GM12891 (cell line): Measurements from ENCODE around the gene AHRR.

Source experiments
- DNase-seq: peaks from one replicate; pipeline ENCODE4 v3.0.0; 2011; ENCODE audit warnings: low spot score; ENCODE audit not compliant: insufficient read length
- FAIRE-seq: peaks from 2 replicates; lab custom pipeline; 2011; peaks lifted over from hg19 to GRCh38; lab: Jason Lieb, UNC
- PAX5 ChIP-seq: IDR thresholded peaks from 2 replicates; pipeline ENCODE4 v1.6.1; 2011; ENCODE audit warnings: low read length, moderate library complexity, mild to moderate bottlenecking; ENCODE audit not compliant: insufficient read depth, severe bottlenecking
- POLR2A ChIP-seq: IDR thresholded peaks from 2 replicates; pipeline ENCODE4 v1.6.1; 2011; ENCODE audit warnings: low read depth, low read length, control low read depth
- POLR2AphosphoS5 ChIP-seq: IDR thresholded peaks from 2 replicates; pipeline ENCODE4 v1.6.1; 2011; ENCODE audit warnings: low read depth, low read length, control low read depth
- POU2F2 ChIP-seq: IDR thresholded peaks from 2 replicates; pipeline ENCODE4 v1.6.1; 2011; ENCODE audit warnings: low read depth, mild to moderate bottlenecking, control low read depth, low read length, moderate library complexity
- SPI1 ChIP-seq: IDR thresholded peaks from 2 replicates; pipeline ENCODE4 v1.6.1; 2011; ENCODE audit warnings: low read depth, low read length, control low read depth
- TAF1 ChIP-seq: IDR thresholded peaks from 2 replicates; pipeline ENCODE4 v1.6.1; 2011; ENCODE audit warnings: low read depth, low read length, control low read depth

The AHRR gene

DNA sequence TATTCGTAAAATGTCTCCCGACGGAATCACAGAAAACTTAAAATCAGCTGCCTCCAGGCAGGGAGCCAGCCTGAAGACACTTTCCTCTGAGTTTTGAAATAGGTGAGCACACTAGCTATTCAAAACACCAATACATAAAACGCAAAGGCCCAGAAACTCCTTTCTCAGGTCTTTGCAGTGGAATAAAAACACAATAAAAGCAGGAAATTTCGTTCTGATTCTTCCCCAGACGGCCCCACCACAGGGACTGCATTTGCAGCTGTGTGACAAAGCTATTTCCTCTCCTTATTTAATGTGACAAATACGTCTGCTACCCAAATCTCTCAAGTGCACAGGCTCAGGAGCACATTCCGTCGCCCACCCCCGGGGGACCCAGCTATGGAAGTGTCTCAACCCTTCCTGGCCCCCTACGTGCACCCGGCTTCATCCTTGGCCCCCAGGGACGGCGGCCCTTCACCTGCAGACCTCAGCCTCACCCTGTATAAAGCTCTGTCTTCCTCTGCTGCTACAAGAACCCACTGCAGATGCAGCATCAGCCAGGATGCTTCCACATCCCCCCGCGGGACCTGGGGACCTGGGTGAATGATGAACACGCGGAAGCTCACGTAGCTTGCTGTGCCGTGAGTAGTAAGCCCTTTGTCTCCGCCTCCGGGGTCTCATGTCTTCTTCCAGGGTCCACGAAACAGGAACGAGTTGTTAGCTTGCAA, 24.9 kb downstream of the AHRR start:
- no peak for FAIRE-seq
- TF ChIP-seq POLR2A, result peak; percentile 11; the same call in 1 of the 2 replicates
- TF ChIP-seq POU2F2, result no peak
- TF ChIP-seq POLR2AphosphoS5, result no peak
- TF ChIP-seq TAF1, result no peak
- TF ChIP-seq SPI1, result no peak
- DNase-seq, result no peak

DNA sequence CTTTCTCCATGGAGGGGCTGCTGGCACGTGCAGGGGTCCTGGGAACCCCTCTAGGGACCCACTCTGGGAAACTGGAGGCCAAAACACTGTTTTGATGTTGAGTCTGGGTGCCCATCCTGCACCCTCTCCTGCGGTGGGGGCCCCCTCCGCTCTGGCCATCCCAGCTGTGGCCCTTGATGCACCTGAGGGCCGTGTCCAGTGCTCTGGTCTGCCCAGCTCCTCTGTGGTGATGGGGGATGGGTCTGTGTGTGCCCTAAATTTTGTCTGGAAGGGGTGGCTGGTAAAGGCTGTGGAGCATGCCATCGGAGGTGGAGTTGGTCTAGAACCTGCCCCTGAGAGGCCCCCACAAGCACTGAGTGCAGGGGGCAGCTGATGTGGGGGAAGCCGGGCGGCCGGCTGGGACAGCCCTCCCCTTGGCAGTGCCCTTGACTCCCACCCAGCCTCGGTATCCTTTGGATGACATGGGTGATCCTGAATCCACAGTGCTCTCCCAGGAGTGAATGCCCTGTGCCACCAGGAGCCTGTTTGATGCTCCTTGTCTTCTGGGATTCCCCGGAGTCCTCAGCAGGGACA, 26.3 kb downstream of the AHRR start:
- no peak for TF ChIP-seq SPI1
- no peak for TF ChIP-seq POLR2AphosphoS5
- no peak for TF ChIP-seq POU2F2
- no peak for TF ChIP-seq PAX5
- no peak for TF ChIP-seq POLR2A
- no peak for TF ChIP-seq TAF1
- DNase-seq (no peak), FAIRE-seq (no peak)

DNA sequence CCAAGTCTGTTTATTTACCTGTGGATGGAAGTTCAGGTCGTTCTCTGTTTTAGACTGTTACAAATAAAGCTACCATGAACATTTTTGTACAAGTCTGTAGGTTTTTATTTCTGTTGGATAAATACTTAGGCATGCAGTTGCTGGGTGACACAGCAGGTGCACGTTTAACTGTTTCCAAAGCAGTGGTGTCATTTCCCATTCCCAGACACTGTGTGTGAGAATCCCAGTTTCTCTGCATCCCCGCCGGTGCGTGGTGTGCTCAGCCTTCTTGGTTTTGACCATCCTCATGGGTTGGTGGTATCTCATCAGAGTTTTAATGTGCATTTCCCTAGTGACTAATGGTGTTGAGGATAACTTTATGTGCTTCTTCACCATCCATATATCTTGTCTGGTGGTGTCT, 27.2 kb downstream of the AHRR start:
- DNase-seq (no peak), FAIRE-seq (no peak)
- TF ChIP-seq POLR2AphosphoS5, result no peak
- no peak for TF ChIP-seq POLR2A
- TF ChIP-seq TAF1, result no peak
- no peak for TF ChIP-seq PAX5
- no peak for TF ChIP-seq POU2F2
- TF ChIP-seq SPI1, result no peak

DNA sequence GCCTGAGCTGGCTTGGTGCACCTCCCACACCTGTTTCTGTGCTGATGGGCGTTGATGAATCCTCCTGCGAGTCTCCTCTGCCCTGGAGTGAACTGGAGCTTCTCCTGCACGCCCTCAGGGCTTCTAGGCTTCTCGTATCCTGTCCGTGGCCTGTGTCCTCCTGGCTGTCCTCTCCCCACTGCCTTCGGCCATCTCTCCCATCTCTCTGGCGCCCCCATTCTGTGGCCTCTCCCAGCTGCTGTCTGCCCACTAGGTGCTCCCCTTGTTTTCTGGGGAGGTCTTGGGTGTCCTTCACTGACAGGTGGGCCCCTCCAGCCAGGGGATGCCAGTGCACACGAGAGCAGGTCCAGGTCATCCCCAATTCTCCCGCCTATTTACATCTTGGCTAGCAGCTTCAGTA, 28.8 kb downstream of the AHRR start:
- TF ChIP-seq POLR2AphosphoS5 (no peak), PAX5 (no peak), POU2F2 (no peak), TAF1 (no peak), SPI1 (no peak), POLR2A (no peak)
- no peak for FAIRE-seq
- no peak for DNase-seq

DNA sequence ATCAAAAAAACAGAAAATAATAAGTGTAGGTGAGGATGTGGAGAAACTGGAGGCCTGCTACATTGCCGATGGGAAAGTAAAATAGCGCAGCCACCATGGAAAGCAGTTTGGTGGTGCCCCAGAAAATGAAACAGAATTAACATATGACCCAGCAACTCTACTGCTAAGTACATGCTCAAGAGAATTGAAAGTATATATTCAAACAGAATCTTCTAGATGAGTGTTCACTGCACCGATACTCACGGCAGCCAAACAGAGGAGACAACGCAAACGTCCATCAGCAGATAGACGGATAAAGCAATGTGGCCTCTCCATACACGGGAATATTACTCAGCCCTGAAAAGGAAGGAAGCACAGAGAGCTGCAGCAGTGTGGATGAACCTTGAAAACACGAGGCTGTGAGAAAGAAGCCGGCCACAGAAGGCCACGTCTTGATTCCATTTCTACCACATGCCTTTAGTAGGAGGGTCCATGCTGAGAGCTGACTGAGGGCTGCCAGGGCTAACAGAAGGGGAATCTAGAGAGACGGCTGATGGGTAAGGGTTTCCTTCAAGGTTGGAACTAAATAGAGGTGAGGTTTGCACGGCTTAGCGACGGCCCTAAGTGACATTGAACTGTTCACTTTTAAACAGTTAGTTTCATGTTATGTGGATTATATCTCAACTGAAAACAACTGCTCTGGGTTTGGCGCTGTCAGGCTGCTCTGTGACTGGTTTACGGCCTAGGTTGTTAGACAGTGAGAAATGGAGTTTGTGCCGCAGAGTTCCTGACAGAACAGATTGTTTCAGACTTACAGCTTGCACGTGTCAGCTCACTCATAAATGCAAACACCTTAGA, 29.8 kb downstream of the AHRR start:
- no peak for FAIRE-seq
- no peak for DNase-seq
- TF ChIP-seq POLR2AphosphoS5, result 0 out of 2 replicates have a peak, but pooled peaks have one; percentile 20
- TF ChIP-seq TAF1, result no peak
- no peak for TF ChIP-seq POU2F2

DNA sequence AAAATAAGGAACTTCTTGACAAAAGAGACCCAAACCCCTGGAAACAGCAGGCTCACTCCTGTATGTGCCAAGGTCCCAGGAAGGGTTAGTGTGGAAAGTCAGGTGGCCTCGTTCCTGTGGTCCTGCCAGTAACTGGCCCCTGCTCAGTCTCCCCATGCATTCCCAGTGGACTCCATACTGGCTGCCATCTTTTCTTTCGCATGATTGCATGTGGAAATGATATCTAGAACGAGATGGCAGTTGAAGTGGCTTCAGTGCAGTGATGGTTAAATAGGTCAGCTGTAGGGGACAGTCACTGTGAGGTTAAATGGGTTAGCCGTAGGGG, 30.4 kb downstream of the AHRR start:
- FAIRE-seq (no peak), DNase-seq (no peak)
- TF ChIP-seq POLR2A, result no peak
- no peak for TF ChIP-seq POLR2AphosphoS5
- TF ChIP-seq POU2F2, result no peak
- TF ChIP-seq SPI1, result no peak
- no peak for TF ChIP-seq PAX5
- no peak for TF ChIP-seq TAF1

DNA sequence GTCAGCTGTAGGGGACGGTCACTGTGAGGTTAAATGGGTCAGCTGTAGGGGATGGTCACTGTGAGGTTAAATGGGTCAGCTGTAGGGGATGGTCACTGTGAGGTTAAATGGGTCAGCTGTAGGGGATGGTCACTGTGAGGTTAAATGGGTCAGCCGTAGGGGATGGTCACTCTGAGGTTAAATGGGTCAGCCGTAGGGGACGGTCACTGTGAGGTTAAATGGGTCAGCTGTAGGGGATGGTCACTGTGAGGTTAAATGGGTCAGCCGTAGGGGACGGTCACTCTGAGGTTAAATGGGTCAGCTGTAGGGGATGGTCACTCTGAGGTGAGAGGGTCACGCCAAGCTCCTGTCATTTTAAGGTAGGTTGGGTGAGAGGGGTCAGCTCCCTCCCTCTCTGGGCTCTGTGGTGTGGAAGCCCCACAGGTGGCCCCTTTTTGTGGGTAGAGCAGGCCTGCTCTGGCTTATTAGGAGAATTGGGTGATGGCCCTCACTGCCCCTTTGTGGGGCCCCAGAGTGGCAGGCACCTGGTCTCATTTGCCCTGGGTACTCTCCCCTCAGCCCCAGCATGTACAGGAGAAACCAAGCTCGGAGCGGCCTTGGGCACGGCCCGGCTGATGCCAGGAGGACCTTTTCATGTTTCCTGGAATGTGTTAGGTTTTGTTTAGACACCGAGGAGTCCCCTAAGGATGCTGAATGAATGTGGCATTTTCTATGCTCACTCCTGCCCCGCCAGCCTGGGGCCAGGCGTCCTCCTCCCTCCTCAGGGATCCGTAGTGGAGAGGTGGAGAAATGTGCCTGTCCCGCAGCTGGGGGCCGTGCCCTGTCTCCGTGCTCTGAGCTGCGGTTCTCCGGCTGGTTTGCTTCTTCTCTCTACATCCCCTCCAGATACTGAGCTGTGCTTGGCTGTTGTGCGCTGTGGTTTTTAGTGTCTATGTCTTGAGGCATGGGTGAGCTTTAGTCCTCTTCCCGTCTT, 31.4 kb downstream of the AHRR start:
- no peak for DNase-seq
- no peak for TF ChIP-seq POU2F2
- no peak for TF ChIP-seq PAX5
- no peak for TF ChIP-seq POLR2AphosphoS5
- TF ChIP-seq TAF1, result no peak
- TF ChIP-seq SPI1, result no peak
- no peak for TF ChIP-seq POLR2A
- no peak for FAIRE-seq

DNA sequence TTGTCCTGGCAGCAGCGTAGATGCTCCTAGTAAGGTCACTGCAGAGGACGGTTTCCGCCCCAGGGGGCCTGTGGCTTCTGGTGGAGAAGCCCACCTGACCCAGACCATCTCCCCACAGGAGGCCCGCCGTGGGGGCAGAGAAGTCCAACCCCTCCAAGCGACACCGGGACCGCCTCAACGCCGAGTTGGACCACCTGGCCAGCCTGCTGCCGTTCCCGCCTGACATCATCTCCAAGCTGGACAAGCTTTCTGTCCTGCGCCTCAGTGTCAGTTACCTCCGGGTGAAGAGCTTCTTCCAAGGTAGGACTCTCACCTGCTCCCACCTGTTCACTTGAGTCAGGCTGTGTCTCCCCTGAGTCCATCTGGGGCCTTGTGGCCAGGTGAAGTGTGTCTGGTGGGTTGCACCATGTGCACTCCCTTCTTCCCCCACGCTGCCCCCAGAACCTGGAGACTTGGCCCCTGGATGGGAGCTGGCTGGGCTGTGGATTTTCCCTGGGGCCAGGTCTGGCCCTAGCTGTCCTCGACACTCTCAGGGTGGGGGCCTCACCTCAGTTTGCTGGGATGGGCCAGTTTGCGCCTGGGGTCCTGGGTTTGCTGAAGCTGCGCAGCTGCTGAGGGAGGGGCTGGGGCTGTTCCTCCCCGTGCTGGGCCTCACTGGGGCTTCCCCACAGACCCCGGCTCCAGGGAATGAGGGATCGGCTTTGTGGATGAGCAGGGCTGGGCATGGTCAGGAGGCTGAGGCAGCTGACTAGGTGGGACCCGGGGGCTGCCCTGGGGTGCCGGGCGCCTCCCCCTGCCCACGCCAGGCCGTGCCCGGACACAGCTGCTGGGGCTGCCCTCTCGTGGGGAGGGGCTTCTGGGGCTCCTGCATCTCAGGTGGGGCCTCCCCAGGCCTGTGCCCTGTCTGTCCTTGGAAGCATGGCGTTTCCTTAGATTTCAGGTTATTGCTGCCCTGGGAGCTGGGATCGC, 32.4 kb downstream of the AHRR start:
- TF ChIP-seq PAX5 (no peak), SPI1 (no peak), POLR2AphosphoS5 (no peak), POLR2A (no peak), TAF1 (no peak), POU2F2 (no peak)
- FAIRE-seq, result no peak
- DNase-seq, result no peak
